HL-60 (cell line): Measurements from ENCODE around the gene FCRL2.

ENCODE experiments used
- GABPA ChIP-seq: IDR thresholded peaks from 2 replicates; pipeline ENCODE4 v1.6.1; 2012; ENCODE audit warnings: low read depth
- POLR2AphosphoS5 ChIP-seq: IDR thresholded peaks from 2 replicates; pipeline ENCODE4 v1.6.1; 2012; ENCODE audit warnings: low read depth
- REST ChIP-seq: IDR thresholded peaks from 2 replicates; pipeline ENCODE4 v1.6.1; 2012; ENCODE audit warnings: low read depth; ENCODE audit not compliant: insufficient replicate concordance
- SPI1 ChIP-seq: IDR thresholded peaks from 2 replicates; pipeline ENCODE4 v1.6.1; 2012; ENCODE audit warnings: low read depth, mild to moderate bottlenecking, borderline replicate concordance
- TF ChIP-seq, protein P1 (sequence below): IDR thresholded peaks from one replicate; pipeline ENCODE4 v1.5.1; 2011; ENCODE audit warnings: low read length, control low read depth, inconsistent platforms; ENCODE audit not compliant: insufficient read depth

DNA sequence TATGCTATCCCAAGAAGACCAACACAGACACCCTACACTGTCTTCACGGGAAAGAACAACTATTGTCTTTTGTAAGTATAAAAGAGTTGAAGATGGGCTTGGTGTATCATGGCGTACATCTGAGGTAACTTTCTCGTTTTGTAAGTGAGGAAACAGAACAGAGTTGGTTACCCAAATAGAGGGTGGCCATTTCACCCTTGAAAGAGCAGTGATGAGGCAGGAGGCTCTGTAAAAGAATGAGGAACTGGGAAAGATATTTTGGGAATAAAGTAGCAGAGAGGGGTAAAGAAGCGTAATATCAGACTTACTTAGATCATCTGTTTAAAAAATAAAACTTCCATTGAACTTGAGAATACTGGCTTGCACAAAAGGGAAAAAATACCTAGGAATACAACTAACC is 18.9 kb downstream of the FCRL2 start:
- TF ChIP-seq REST (no peak), POLR2AphosphoS5 (no peak), GABPA (no peak), SPI1 (no peak)
- TF ChIP-seq, protein P1, sequence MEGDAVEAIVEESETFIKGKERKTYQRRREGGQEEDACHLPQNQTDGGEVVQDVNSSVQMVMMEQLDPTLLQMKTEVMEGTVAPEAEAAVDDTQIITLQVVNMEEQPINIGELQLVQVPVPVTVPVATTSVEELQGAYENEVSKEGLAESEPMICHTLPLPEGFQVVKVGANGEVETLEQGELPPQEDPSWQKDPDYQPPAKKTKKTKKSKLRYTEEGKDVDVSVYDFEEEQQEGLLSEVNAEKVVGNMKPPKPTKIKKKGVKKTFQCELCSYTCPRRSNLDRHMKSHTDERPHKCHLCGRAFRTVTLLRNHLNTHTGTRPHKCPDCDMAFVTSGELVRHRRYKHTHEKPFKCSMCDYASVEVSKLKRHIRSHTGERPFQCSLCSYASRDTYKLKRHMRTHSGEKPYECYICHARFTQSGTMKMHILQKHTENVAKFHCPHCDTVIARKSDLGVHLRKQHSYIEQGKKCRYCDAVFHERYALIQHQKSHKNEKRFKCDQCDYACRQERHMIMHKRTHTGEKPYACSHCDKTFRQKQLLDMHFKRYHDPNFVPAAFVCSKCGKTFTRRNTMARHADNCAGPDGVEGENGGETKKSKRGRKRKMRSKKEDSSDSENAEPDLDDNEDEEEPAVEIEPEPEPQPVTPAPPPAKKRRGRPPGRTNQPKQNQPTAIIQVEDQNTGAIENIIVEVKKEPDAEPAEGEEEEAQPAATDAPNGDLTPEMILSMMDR: no peak
